Sigmoid colon (tissue), 4 donors: ENCODE measurements around the gene GYG1.

Experiments used
- EP300 ChIP-seq, 4 donors: sonication (generic); formaldehyde crosslinking; IDR thresholded peaks; one replicate each; pipeline ENCODE4 v1.6.1; 2017; ENCODE audit warnings: antibody characterized with exemption in 4 of 4
- TF ChIP-seq, protein P1 (sequence below), 4 experiments: fragments of 450-650 bp in 3 of 4; fragments of 200-600 bp in 1 of 4; IDR thresholded peaks; one replicate each; pipeline ENCODE4 v1.5.1; 2016 to 2019; ENCODE audit warnings: antibody characterized with exemption in 4 of 4, mild to moderate bottlenecking in 3 of 4, moderate library complexity in 2 of 4

DNA sequence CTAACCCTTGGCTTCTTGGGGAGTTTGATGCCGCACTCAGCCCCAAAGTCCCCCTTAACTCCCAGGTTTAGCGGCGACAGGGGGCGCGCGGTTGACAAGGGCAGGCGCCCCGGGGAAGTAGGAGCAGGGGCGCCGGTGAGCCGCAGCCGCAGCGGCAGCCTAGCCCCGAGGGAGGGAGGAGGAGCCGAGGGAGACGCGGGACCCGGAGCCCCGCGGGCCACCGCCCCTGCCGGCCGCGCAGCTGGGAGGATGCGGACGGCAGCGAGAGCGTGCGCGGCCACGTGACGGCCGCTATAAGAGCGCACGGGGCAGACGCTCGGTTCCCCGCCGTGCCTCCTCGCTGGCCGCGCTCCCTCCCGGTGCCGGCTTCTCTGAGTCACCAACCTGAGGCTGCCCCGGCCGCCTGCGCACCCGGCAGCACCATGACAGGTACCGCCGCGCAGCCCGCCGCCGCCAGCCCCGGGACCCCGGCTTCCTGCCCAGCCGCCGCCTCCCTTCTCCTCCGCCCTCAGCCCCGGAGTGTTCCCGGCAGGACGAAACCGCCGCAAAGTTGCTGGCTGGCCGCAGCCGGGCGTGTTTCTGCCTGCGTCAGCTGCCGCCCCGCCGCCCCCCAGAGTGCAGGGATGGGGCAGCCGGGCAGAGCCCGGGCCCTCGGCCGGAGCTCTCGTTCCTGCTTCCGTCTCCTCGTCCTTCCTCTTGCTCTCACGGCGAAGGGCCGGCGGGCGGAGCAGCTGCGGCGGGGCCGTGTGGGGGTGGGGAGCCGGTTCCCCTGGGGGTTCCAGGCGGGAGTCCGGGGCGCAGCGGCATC, at the start of gene GYG1:
- no peak for TF ChIP-seq EP300 (IDR thresholded peaks at IDR 0.05)
- TF ChIP-seq, protein P1, sequence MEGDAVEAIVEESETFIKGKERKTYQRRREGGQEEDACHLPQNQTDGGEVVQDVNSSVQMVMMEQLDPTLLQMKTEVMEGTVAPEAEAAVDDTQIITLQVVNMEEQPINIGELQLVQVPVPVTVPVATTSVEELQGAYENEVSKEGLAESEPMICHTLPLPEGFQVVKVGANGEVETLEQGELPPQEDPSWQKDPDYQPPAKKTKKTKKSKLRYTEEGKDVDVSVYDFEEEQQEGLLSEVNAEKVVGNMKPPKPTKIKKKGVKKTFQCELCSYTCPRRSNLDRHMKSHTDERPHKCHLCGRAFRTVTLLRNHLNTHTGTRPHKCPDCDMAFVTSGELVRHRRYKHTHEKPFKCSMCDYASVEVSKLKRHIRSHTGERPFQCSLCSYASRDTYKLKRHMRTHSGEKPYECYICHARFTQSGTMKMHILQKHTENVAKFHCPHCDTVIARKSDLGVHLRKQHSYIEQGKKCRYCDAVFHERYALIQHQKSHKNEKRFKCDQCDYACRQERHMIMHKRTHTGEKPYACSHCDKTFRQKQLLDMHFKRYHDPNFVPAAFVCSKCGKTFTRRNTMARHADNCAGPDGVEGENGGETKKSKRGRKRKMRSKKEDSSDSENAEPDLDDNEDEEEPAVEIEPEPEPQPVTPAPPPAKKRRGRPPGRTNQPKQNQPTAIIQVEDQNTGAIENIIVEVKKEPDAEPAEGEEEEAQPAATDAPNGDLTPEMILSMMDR (IDR thresholded peaks at IDR 0.05): peak in 2 of 4 experiments; percentile 19 to 36
